Measurements from ENCODE around the gene PLOD2. TPM values are rescaled to one million over a fixed set of nuclear protein-coding genes. Genes with fewer than 3 reads are reported as not detected.

The PLOD2 gene
- total RNA-seq, 3 donors from 2014 or later (not counting 1 experiment from before 2014, with no cell fraction given), result 0.28 to 0.38 TPM; not detected in 1

GRCh38 chr3:146130881-146131371 is 30.1 kb downstream of the PLOD2 start:
- Mint-ChIP-seq H3K27ac (no peak overlapping the region), H3K9me3 (peaks cover 10% of the 10 kb centered on the region in 2 donors), H3K36me3 (no peaks in the 10 kb centered on the region), H3K4me1 (no peaks in the 10 kb centered on the region), H3K4me3 (no peak overlapping the region), H3K27me3 (ENCODE audit: low read depth in 2 of 2) (no peaks in the 10 kb centered on the region)
- Histone ChIP-seq H3K27ac (ENCODE audit: low read length) (no peak overlapping the region), H3K4me3 (ENCODE audit: low read length) (no peak overlapping the region), H3K36me3 (ENCODE audit: control insufficient read depth, insufficient read depth, low read length) (no peaks in the 10 kb centered on the region), H3K4me1 (ENCODE audit: control insufficient read depth, insufficient read depth, low read length) (no peaks in the 10 kb centered on the region), H3K9me3 (ENCODE audit: control insufficient read depth, insufficient read depth, low read length) (no peaks in the 10 kb centered on the region), H3K27me3 (ENCODE audit: control insufficient read depth, insufficient read depth, low read length) (no peaks in the 10 kb centered on the region)
- WGBS (ENCODE audit: insufficient coverage), result 95% methylated on average over 2 of the region's 2 CpGs
- ATAC-seq (no peak), DNase-seq (no peak)
- TF ChIP-seq, protein P1, sequence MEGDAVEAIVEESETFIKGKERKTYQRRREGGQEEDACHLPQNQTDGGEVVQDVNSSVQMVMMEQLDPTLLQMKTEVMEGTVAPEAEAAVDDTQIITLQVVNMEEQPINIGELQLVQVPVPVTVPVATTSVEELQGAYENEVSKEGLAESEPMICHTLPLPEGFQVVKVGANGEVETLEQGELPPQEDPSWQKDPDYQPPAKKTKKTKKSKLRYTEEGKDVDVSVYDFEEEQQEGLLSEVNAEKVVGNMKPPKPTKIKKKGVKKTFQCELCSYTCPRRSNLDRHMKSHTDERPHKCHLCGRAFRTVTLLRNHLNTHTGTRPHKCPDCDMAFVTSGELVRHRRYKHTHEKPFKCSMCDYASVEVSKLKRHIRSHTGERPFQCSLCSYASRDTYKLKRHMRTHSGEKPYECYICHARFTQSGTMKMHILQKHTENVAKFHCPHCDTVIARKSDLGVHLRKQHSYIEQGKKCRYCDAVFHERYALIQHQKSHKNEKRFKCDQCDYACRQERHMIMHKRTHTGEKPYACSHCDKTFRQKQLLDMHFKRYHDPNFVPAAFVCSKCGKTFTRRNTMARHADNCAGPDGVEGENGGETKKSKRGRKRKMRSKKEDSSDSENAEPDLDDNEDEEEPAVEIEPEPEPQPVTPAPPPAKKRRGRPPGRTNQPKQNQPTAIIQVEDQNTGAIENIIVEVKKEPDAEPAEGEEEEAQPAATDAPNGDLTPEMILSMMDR (IDR thresholded peaks at IDR 0.05), result no peak
- intact Hi-C loops (cut with micrococcal nuclease), result no loop called here

DNA sequence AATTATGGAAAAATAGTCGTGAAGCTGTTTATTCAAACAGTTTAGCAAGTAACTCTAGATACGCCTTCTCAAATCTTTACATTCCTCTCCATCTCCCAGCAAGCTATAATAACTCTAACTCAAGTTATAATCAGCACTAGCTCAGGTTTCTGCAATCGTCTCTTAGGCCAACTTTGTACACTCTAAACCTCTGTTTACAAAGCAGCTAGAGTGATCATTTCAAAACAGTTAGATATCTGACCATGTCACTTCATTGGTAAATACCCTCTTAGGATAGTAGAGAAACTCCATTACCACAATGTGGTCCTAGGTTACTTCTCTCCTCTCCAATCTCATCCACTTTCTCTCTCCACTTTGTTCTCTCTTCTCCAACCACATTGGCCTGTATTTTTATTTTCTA is 31.2 kb downstream of the PLOD2 start:
- DNase-seq, result no peak
- Histone ChIP-seq H3K36me3 (ENCODE audit: control insufficient read depth, insufficient read depth, low read length) (no peaks in the 10 kb centered on the region), H3K9me3 (ENCODE audit: control insufficient read depth, insufficient read depth, low read length) (no peaks in the 10 kb centered on the region), H3K27me3 (ENCODE audit: control insufficient read depth, insufficient read depth, low read length) (no peaks in the 10 kb centered on the region), H3K27ac (ENCODE audit: low read length) (no peak overlapping the region), H3K4me1 (ENCODE audit: control insufficient read depth, insufficient read depth, low read length) (no peaks in the 10 kb centered on the region), H3K4me3 (ENCODE audit: low read length) (no peak overlapping the region)
- H3K9me3 Mint-ChIP-seq, result peaks cover 10% of the 10 kb centered on the region in 2 donors
- intact Hi-C loops (cut with micrococcal nuclease), result no loop called here
- no peak overlapping the region for H3K27ac Mint-ChIP-seq
- ATAC-seq, result no peak
- TF ChIP-seq, protein P1 (IDR thresholded peaks at IDR 0.05), result no peak
- no peaks in the 10 kb centered on the region for H3K4me1 Mint-ChIP-seq
- 73% methylated on average over 3 of the region's 3 CpGs for WGBS (ENCODE audit: insufficient coverage)
- H3K36me3 Mint-ChIP-seq, result no peaks in the 10 kb centered on the region
- H3K27me3 Mint-ChIP-seq (ENCODE audit: low read depth in 2 of 2), result no peaks in the 10 kb centered on the region
- no peak overlapping the region for H3K4me3 Mint-ChIP-seq

DNA sequence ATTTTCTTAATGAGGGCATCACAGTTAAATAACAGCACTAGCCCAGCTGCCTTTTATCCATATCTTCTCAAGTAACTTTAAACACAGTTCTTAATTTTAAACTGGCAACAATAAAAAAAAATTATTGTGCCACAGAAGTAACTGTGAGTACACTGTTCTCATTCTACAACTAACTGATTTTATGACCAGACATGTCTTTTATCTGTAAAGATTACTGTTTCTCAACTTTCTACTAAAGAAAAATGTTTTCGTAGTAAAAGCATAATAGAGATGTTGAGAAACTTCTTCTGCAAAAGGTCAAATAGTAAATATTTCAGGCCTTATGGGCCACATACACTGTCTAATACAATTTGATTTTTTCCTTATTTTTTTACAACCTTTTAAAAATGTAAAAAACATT is 32.0 kb downstream of the PLOD2 start:
- H3K4me1 ChIP-seq (ENCODE audit: control insufficient read depth, insufficient read depth, low read length), result no peaks in the 10 kb centered on the region
- H3K4me1 Mint-ChIP-seq, result no peaks in the 10 kb centered on the region
- H3K27me3 ChIP-seq (ENCODE audit: control insufficient read depth, insufficient read depth, low read length), result no peaks in the 10 kb centered on the region
- no peak overlapping the region for H3K27ac Mint-ChIP-seq
- ATAC-seq (no peak), DNase-seq (no peak)
- peaks cover 10 to 12% of the 10 kb centered on the region in 2 donors for H3K9me3 Mint-ChIP-seq
- no peaks in the 10 kb centered on the region for H3K36me3 ChIP-seq (ENCODE audit: control insufficient read depth, insufficient read depth, low read length)
- H3K9me3 ChIP-seq (ENCODE audit: control insufficient read depth, insufficient read depth, low read length), result no peaks in the 10 kb centered on the region
- no peak overlapping the region for H3K4me3 Mint-ChIP-seq
- TF ChIP-seq, protein P1 (IDR thresholded peaks at IDR 0.05), result no peak
- no CpG with 5 or more reads among the region's 1 CpG for WGBS (ENCODE audit: insufficient coverage)
- no peak overlapping the region for H3K4me3 ChIP-seq (ENCODE audit: low read length)
- intact Hi-C loops (cut with micrococcal nuclease), result no loop called here
- no peaks in the 10 kb centered on the region for H3K27me3 Mint-ChIP-seq (ENCODE audit: low read depth in 2 of 2)
- no peak overlapping the region for H3K27ac ChIP-seq (ENCODE audit: low read length)
- H3K36me3 Mint-ChIP-seq, result no peaks in the 10 kb centered on the region

GRCh38 chr3:146128179-146128578 is 32.8 kb downstream of the PLOD2 start:
- no peaks in the 10 kb centered on the region for H3K36me3 Mint-ChIP-seq

More at GRCh38 chr3:146128179-146128578, 32.8 kb downstream of the PLOD2 start:
- no peak overlapping the region for H3K27ac Mint-ChIP-seq
- Histone ChIP-seq H3K27ac (ENCODE audit: low read length) (no peak overlapping the region), H3K4me3 (ENCODE audit: low read length) (no peak overlapping the region), H3K4me1 (ENCODE audit: control insufficient read depth, insufficient read depth, low read length) (no peaks in the 10 kb centered on the region), H3K9me3 (ENCODE audit: control insufficient read depth, insufficient read depth, low read length) (no peaks in the 10 kb centered on the region), H3K36me3 (ENCODE audit: control insufficient read depth, insufficient read depth, low read length) (no peaks in the 10 kb centered on the region), H3K27me3 (ENCODE audit: control insufficient read depth, insufficient read depth, low read length) (no peaks in the 10 kb centered on the region)
- TF ChIP-seq, protein P1 (IDR thresholded peaks at IDR 0.05), result no peak
- intact Hi-C loops (cut with micrococcal nuclease), result no loop called here
- no peak overlapping the region for H3K4me3 Mint-ChIP-seq
- H3K9me3 Mint-ChIP-seq, result peaks cover 9 to 10% of the 10 kb centered on the region in 2 donors
- H3K27me3 Mint-ChIP-seq (ENCODE audit: low read depth in 2 of 2), result no peaks in the 10 kb centered on the region
- no peaks in the 10 kb centered on the region for H3K4me1 Mint-ChIP-seq
- WGBS (ENCODE audit: insufficient coverage), result 63% methylated on average over 1 of the region's 1 CpG
- ATAC-seq (no peak), DNase-seq (no peak)

Measured in natural killer cell (primary cell).